K562 (cell line): ENCODE results near the gene DNASE2B. TPM values are rescaled to one million over a fixed set of nuclear protein-coding genes. Genes with fewer than 3 reads are reported as not detected.

Experiments used
- ATAC-seq: fragments of 200-7000 bp; cut with Tn5 transposase; 3 replicates; pipeline ENCODE4 v1.9.1; 2020; ENCODE audit warnings: moderate library complexity
- BruUV-seq: library from RNA; stranded (reverse); fragments of 400-500 nt; replicated peaks from 2 replicates; lab custom pipeline; 2021; lab: Mats Ljungman, UMichigan
- CTCF ChIA-PET: fragments of 300-600 bp; formaldehyde crosslinking; extraction: SDS; loops from one replicate; lab custom pipeline; 2021; ENCODE audit warnings: low intra/inter-chr PET ratio; lab: Yijun Ruan, JAX
- POLR2A ChIA-PET: fragments of 300-600, 350-650 bp; sonication (Branson Sonifier 250); formaldehyde crosslinking; extraction: SDS; loops from one replicate; lab custom pipeline; 2021; ENCODE audit warnings: antibody characterized with exemption, inconsistent platforms; lab: Yijun Ruan, JAX
- DNase-seq, 4 experiments: peaks; one replicate each; pipeline versions ENCODE4 v3.0.0 to v3.0.0-alpha.2; 2011 to 2018; ENCODE audit warnings: low spot score in 3 of 4, mixed read lengths in 3 of 4; ENCODE audit errors: extremely low read depth in 1 of 4
- FAIRE-seq: peaks from 2 replicates; lab custom pipeline; 2011; peaks lifted over from hg19 to GRCh38; lab: Jason Lieb, UNC
- H2AFZ ChIP-seq: 2 replicates; pipeline ENCODE4 v1.6.0; 2011; ENCODE audit warnings: low read depth, low read length, control low read depth, inconsistent platforms
- H3K27ac ChIP-seq: fragments of 200-600 bp; 3 replicates; pipeline ENCODE4 v1.8.0; 2011; ENCODE audit warnings: low read depth, mild to moderate bottlenecking, control low read depth, inconsistent platforms, low read length, moderate library complexity, mixed read lengths; ENCODE audit errors: extremely low read depth
- H3K27me3 ChIP-seq, 2 experiments: fragments of 300-600 bp in 1 of 2; 2 replicates in 1 of 2; 3 replicates in 1 of 2; pipeline versions ENCODE4 v1.6.0 to v1.8.0; 2011; ENCODE audit warnings: inconsistent platforms in 2 of 2, low read length in 2 of 2, mild to moderate bottlenecking in 1 of 2, mixed read lengths in 1 of 2, moderate library complexity in 1 of 2; ENCODE audit not compliant: control insufficient read depth in 2 of 2, insufficient read depth in 2 of 2
- H3K36me3 ChIP-seq: fragments of 300-600 bp; 3 replicates; pipeline ENCODE4 v1.8.0; 2011; ENCODE audit warnings: mild to moderate bottlenecking, low read length, inconsistent platforms; ENCODE audit not compliant: control insufficient read depth, insufficient read depth
- H3K4me1 ChIP-seq, 2 experiments: fragments of 200-600 bp in 1 of 2; replicated peaks in 1 of 2; 2 replicates in 1 of 2; 3 replicates in 1 of 2; pipeline versions ENCODE4 v1.5.1 to v1.8.0; 2011; ENCODE audit warnings: inconsistent platforms in 2 of 2, low read length in 2 of 2, mild to moderate bottlenecking in 1 of 2, mixed read lengths in 1 of 2, moderate library complexity in 1 of 2; ENCODE audit not compliant: control insufficient read depth in 2 of 2, insufficient read depth in 2 of 2
- H3K4me2 ChIP-seq: 2 replicates; pipeline ENCODE4 v1.6.1; 2011; ENCODE audit warnings: low read length, control low read depth, inconsistent platforms, mixed read lengths; ENCODE audit not compliant: insufficient read depth
- H3K4me3 ChIP-seq: fragments of 200-600 bp; sonication (generic), shearing (Covaris generic); 2 replicates; pipeline ENCODE4 v1.5.1; 2016; ENCODE audit warnings: control low read depth, inconsistent platforms
- H3K79me2 ChIP-seq: fragments of 200-600 bp; 3 replicates; pipeline ENCODE4 v1.8.0; 2011; ENCODE audit warnings: low read length, inconsistent platforms; ENCODE audit not compliant: control insufficient read depth, insufficient read depth
- H3K9ac ChIP-seq, 2 experiments: 2 replicates each; pipeline versions ENCODE4 v1.6.0 to v1.6.1; 2011; ENCODE audit warnings: low read depth in 2 of 2, low read length in 2 of 2, control low read depth in 1 of 2, inconsistent platforms in 1 of 2, mild to moderate bottlenecking in 1 of 2, mixed read lengths in 1 of 2; ENCODE audit not compliant: insufficient read depth in 1 of 2
- H3K9me1 ChIP-seq: one replicate; pipeline ENCODE4 v1.6.0; 2011; ENCODE audit warnings: inconsistent platforms, mild to moderate bottlenecking, low read length, moderate library complexity; ENCODE audit not compliant: control insufficient read depth, insufficient read depth
- H3K9me3 ChIP-seq: replicated peaks from 2 replicates; pipeline ENCODE4 v1.5.1; 2011; ENCODE audit warnings: low read depth, low read length, inconsistent platforms; ENCODE audit not compliant: control insufficient read depth, insufficient read depth
- H4K20me1 ChIP-seq: replicated peaks from 2 replicates; pipeline ENCODE4 v1.6.1; 2011; ENCODE audit warnings: low read length, inconsistent platforms, mixed read lengths; ENCODE audit not compliant: control insufficient read depth, insufficient read depth
- CCNT2 ChIP-seq: IDR thresholded peaks from 2 replicates; pipeline ENCODE4 v1.6.1; 2011; ENCODE audit warnings: borderline replicate concordance, low read depth, mild to moderate bottlenecking, moderate library complexity, mixed read lengths, low read length; ENCODE audit not compliant: insufficient read length; ENCODE audit errors: extremely low read depth
- E2F1 ChIP-seq: sonication (generic); formaldehyde crosslinking; IDR thresholded peaks from 2 replicates; pipeline ENCODE4 v1.8.1; 2023; ENCODE audit warnings: mild to moderate bottlenecking, missing genetic modification reagents, moderate library complexity
- SNIP1 ChIP-seq: fragments of 450-650 bp; IDR thresholded peaks from 2 replicates; pipeline ENCODE4 v1.7.1; 2017; ENCODE audit warnings: low read depth, mild to moderate bottlenecking
- UBTF ChIP-seq, 2 experiments: IDR thresholded peaks; 2 replicates each; pipeline ENCODE4 v1.6.1; 2012; ENCODE audit warnings: improper control_type of control experiment in 2 of 2, low read depth in 2 of 2, low read length in 2 of 2, borderline replicate concordance in 1 of 2
- WGBS: fragments of 100-300 bp; shearing (Covaris generic); methylation state at CpG from one replicate; pipeline ENCODE4 v1.1.6; 2016; ENCODE audit warnings: low coverage, mixed read lengths; ENCODE audit not compliant: insufficient coverage; ENCODE audit errors: missing lambda C conversion rate; 5-methylcytosine and 5-hydroxymethylcytosine counted together
- in situ Hi-C: fragments of 300-500 bp; cut with MboI; formaldehyde crosslinking; loops from 4 replicates; pipeline ENCODE4 v1.15.0; 2018; ENCODE audit warnings: inconsistent platforms, mixed read lengths
- intact Hi-C: fragments of 100-400 bp; cut with micrococcal nuclease; formaldehyde crosslinking; loops from 2 replicates; pipeline ENCODE4 v1.14.2; 2022
- polyA plus RNA-seq, 8 experiments: library from polyadenylated mRNA; depleted of rRNA in 4 of 8; stranded (reverse) in 5 of 8; unstranded in 3 of 8; fragments of >200 nt; fragmentation: Nextera tagmentation in 2 of 8; fragmentation: Illumina TruSeq in 1 of 8; extraction: Ambion mirVana in 2 of 8; extraction: Trizol in 1 of 8; gene quantifications; 2 replicates each; pipeline versions ENCODE4 v1.2.1 to v1.2.3, GENCODE V29; 2011 to 2014; ENCODE audit warnings: inconsistent platforms in 1 of 8, missing spikeins in 1 of 8
- total RNA-seq, 7 experiments: library from RNA; depleted of rRNA in 6 of 7; stranded (reverse); fragments of >200 nt in 6 of 7; fragmentation: Illumina TruSeq in 2 of 7; extraction: Trizol in 2 of 7; gene quantifications; 2 replicates each; pipeline versions ENCODE4 v1.2.1 to v1.2.3, GENCODE V29; 2011 to 2021; ENCODE audit warnings: low replicate concordance in 1 of 7

The DNASE2B gene
- total and polyA plus RNA-seq, 9 of the 15 experiments (the other 6 are each of a cell fraction or from before 2014, with no cell fraction given) = not detected

DNA sequence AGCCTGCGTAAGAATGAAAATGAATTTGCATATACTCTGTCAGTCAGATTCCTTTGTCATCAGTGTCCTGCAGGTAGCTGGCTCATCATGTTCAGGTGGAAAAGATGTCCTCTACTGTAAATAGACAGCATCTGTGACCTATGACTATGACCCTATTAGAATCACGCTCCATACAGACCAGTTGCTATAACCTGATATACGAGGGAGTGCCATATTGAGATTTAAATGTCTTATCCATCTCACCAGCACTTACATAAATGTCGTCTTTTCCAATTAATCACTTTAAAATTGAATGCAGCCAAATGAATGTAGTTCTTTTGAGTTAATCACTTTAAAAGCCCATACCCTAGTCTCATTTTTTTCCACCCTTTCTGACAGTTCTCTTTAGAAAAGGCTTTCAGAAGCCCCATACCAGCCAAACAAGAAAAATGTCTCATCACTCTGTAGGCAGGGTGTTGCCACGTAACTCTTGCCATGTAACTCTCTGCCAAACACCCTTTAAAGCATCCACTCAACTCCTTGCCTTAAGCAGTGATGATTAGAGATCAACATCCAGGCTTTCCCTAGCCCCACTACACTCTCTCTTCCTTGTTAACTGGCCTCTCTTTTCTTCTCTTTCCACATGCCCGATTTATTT, 26.3 kb downstream of the DNASE2B start:
- Histone ChIP-seq H3K27ac (no peak overlapping the region), H2AFZ (no peak overlapping the region), H3K9me1 (no peaks in the 10 kb centered on the region), H3K9ac (no peak overlapping the region), H3K4me3 (no peak overlapping the region), H4K20me1 (no peaks in the 10 kb centered on the region), H3K36me3 (no peaks in the 10 kb centered on the region), H3K79me2 (no peaks in the 10 kb centered on the region), H3K4me1 (peaks cover 0 to 11% of the 10 kb centered on the region in 2 experiments; a peak in 3 of 5 replicates), H3K9me3 (0 out of 2 replicates have a peak, but pooled peaks cover 1% of the 10 kb centered on the region), H3K27me3 (no peaks in the 10 kb centered on the region), H3K4me2 (no peak overlapping the region)
- in situ Hi-C loops = no loop called here
- TF ChIP-seq CCNT2 = no peak
- no peak for TF ChIP-seq SNIP1
- no peak for TF ChIP-seq E2F1
- no peak for TF ChIP-seq UBTF (IDR thresholded peaks at IDR 0.05; ENCODE audit: borderline replicate concordance in 1 of 2, low read depth in 2 of 2, low read length in 2 of 2)
- no TSS peak for BruUV-seq
- ChIA-PET CTCF (no interaction called here), POLR2A (no interaction called here)
- ATAC-seq (no peak), FAIRE-seq (no peak), DNase-seq (no peak)
- intact Hi-C loops = no loop called here
- WGBS = 25% methylated on average over 6 of the region's 6 CpGs
